Measurements from ENCODE around the gene TICAM2. TPM values are rescaled to one million over a fixed set of nuclear protein-coding genes. Genes with fewer than 3 reads are reported as not detected.

The TICAM2 gene
- total RNA-seq, 2 donors from 2014 or later = 1.9 TPM

GRCh38 chr5:115531380-115531779 is 70.9 kb downstream of the TICAM2 start:
- H3K9me3 ChIP-seq = no peaks in the 10 kb centered on the region
- no peaks in the 10 kb centered on the region for H3K4me1 ChIP-seq (replicated peaks)
- DNase-seq (ENCODE audit: low spot score) = no peak
- TF ChIP-seq CTCF (IDR thresholded peaks at IDR 0.05) = no peak
- no peak for TF ChIP-seq POLR2AphosphoS5 (IDR thresholded peaks at IDR 0.05)
- no peak for TF ChIP-seq POLR2A (IDR thresholded peaks at IDR 0.05)
- no peak overlapping the region for H3K27ac ChIP-seq
- no peaks in the 10 kb centered on the region for H3K27me3 ChIP-seq (replicated peaks; ENCODE audit: insufficient read depth)
- 97% methylated on average over 3 of the region's 3 CpGs for WGBS
- H3K36me3 ChIP-seq = no peaks in the 10 kb centered on the region
- H3K4me3 ChIP-seq = no peak overlapping the region
- intact Hi-C loops (cut with DNase I) = no loop called here

- Histone ChIP-seq H3K27me3 (replicated peaks; ENCODE audit: insufficient read depth) (no peaks in the 10 kb centered on the region), H3K4me3 (no peak overlapping the region), H3K4me1 (replicated peaks) (no peaks in the 10 kb centered on the region), H3K36me3 (no peaks in the 10 kb centered on the region), H3K27ac (no peak overlapping the region), H3K9me3 (no peaks in the 10 kb centered on the region)
- DNase-seq (ENCODE audit: low spot score) = no peak
- intact Hi-C loops (cut with DNase I) = no loop called here
- WGBS = 65% methylated on average over 3 of the region's 3 CpGs
- no peak for TF ChIP-seq POLR2A (IDR thresholded peaks at IDR 0.05)
- no peak for TF ChIP-seq POLR2AphosphoS5 (IDR thresholded peaks at IDR 0.05)
- no peak for TF ChIP-seq CTCF (IDR thresholded peaks at IDR 0.05)
These were observed 71.9 kb downstream of the TICAM2 start for GRCh38 chr5:115530426-115530825.

Other genes starting within 250 kb of the TICAM2 start
- gene FEM1C, start 57.7 kb downstream of the TICAM2 start, total RNA-seq = 10 to 100 TPM; 17.4 to 20.8 TPM
- 100 to 1,000 TPM; 109 to 155 TPM for gene TMED7, start 23.6 kb upstream of the TICAM2 start, total RNA-seq
- gene CDO1, start 214.2 kb upstream of the TICAM2 start, total RNA-seq = 10 to 100 TPM; 20.0 to 29.8 TPM
- gene ATG12, start 239.1 kb upstream of the TICAM2 start, total RNA-seq = 10 to 100 TPM; 29.6 to 67.6 TPM
- gene AP3S1, start 239.5 kb upstream of the TICAM2 start, total RNA-seq = 100 to 1,000 TPM in 1 of 2 donors, 10 to 100 TPM in 1; 32.0 to 163 TPM